CD4-positive, alpha-beta T cell treated with Interleukin-21 for 1 hour (primary cell): ENCODE results near the gene PRR7.

Experiments used
- DNase-seq: peaks from one replicate; pipeline ENCODE4 v3.0.0-alpha.2; 2020

The PRR7 gene

GRCh38 chr5:177437623-177438022 lies 9.0 kb upstream of the PRR7 start:
- DNase-seq, result no peak

- DNase-seq, result no peak
Measured at GRCh38 chr5:177438468-177438867, 8.1 kb upstream of the PRR7 start.

- DNase-seq, result no peak
Measured at GRCh38 chr5:177439518-177440053, 7.0 kb upstream of the PRR7 start.

GRCh38 chr5:177440211-177440989 lies 6.2 kb upstream of the PRR7 start:
- peak; percentile 79 for DNase-seq

GRCh38 chr5:177440990-177441780 lies 5.4 kb upstream of the PRR7 start:
- no peak for DNase-seq

GRCh38 chr5:177442066-177442826 lies 4.4 kb upstream of the PRR7 start:
- no peak for DNase-seq

GRCh38 chr5:177443144-177443983 lies 3.2 kb upstream of the PRR7 start:
- DNase-seq, result no peak

GRCh38 chr5:177444106-177445051 lies 2.2 kb upstream of the PRR7 start:
- DNase-seq, result peak; percentile 66

- DNase-seq, result peak; percentile 59
Measured at GRCh38 chr5:177445052-177445916, 1.3 kb upstream of the PRR7 start.

- no peak for DNase-seq
Measured at GRCh38 chr5:177445917-177446199, 756 bp upstream of the PRR7 start.

GRCh38 chr5:177447066-177447610 lies 524 bp downstream of the PRR7 start:
- DNase-seq, result peak; percentile 87

GRCh38 chr5:177447611-177448243 lies 1.1 kb downstream of the PRR7 start:
- no peak for DNase-seq

GRCh38 chr5:177448244-177448950 lies 1.8 kb downstream of the PRR7 start:
- no peak for DNase-seq

- no peak for DNase-seq
Measured at GRCh38 chr5:177449140-177450061, 2.8 kb downstream of the PRR7 start.

GRCh38 chr5:177450667-177451424 lies 4.2 kb downstream of the PRR7 start:
- no peak for DNase-seq

- no peak for DNase-seq
Measured at GRCh38 chr5:177452688-177453638, 6.3 kb downstream of the PRR7 start.
